ENCODE results near the gene SPRR1B. TPM values are rescaled to one million over a fixed set of nuclear protein-coding genes. Genes with fewer than 3 reads are reported as not detected.
A peak's percentile ranks its signal among the peaks of the same experiment; 100 is the strongest.

Gene SPRR1B
- total and polyA plus RNA-seq, 9 of the 15 experiments (the other 6 are each of a cell fraction or from before 2014, with no cell fraction given), result not detected

GRCh38 chr1:153040950-153041631 is 10.1 kb downstream of the SPRR1B start, which contains the start of gene SPRR2D (continued):
- TF ChIP-seq HBP1 (CRISPR knock-in tag; IDR thresholded peaks at IDR 0.05) (no peak), TBP (optimal IDR thresholded peaks at IDR 0.05; ENCODE audit: low read depth, low read length) (no peak), TGIF2 (CRISPR knock-in tag; IDR thresholded peaks at IDR 0.05) (no peak), ZC3H4 (CRISPR knock-in tag; IDR thresholded peaks at IDR 0.05; ENCODE audit: borderline replicate concordance) (no peak), NCOA2 (IDR thresholded peaks at IDR 0.05; ENCODE audit: partially characterized antibody in 2 of 2) (no peak), NCOR1 (IDR thresholded peaks at IDR 0.05) (no peak), POLR2A (conservative IDR thresholded peaks at IDR 0.05) (no peak), FOXO4 (CRISPR knock-in tag; IDR thresholded peaks at IDR 0.05) (no peak), MEF2A (IDR thresholded peaks at IDR 0.05; ENCODE audit: control insufficient read depth, low read depth, low read length) (no peak), CBX2 (IDR thresholded peaks at IDR 0.05; ENCODE audit: insufficient read depth, low read length, poor library complexity, severe bottlenecking) (no peak), ZNF217 (CRISPR knock-in tag; IDR thresholded peaks at IDR 0.05) (no peak), PCBP1 (IDR thresholded peaks at IDR 0.05; ENCODE audit: low read depth, low read length, poor library complexity, severe bottlenecking) (no peak), ZNF511 (CRISPR knock-in tag; IDR thresholded peaks at IDR 0.05) (no peak), IRF1 (CRISPR knock-in tag; IDR thresholded peaks at IDR 0.05; ENCODE audit: borderline replicate concordance) (no peak), TAL1 (IDR thresholded peaks at IDR 0.05) (no peak), ARNT (IDR thresholded peaks at IDR 0.05) (no peak), DLX4 (CRISPR knock-in tag; IDR thresholded peaks at IDR 0.05) (no peak), TFE3 (CRISPR knock-in tag; IDR thresholded peaks at IDR 0.05) (no peak), ZZZ3 (IDR thresholded peaks at IDR 0.05) (no peak), NRF1 (conservative IDR thresholded peaks at IDR 0.05 in 1 of 2, IDR thresholded peaks at IDR 0.05 in 1 of 2) (peak in 1 of 2 experiments; percentile 25; a peak in 1 of 4 replicates), POLR2H (tag; IDR thresholded peaks at IDR 0.05; ENCODE audit: low read depth) (peak; percentile 98)
